ENCODE data around the gene VPS18. TPM values are rescaled to one million over a fixed set of nuclear protein-coding genes. Genes with fewer than 3 reads are reported as not detected.
"Not testable (repeated sequence)": the region's sequence is repeated elsewhere in the genome, so short reads cannot be mapped to it uniquely, and the experiment has no call there.

VPS18 gene
- total RNA-seq: 52.7 and 62.3 TPM in 2 replicates

- peak; percentile 90 for DNase-seq (ENCODE audit: low read depth)
Measured at GRCh38 chr15:40893733-40894680, at the start of gene VPS18. Gene VPS18, plus strand, starts transcription at chr15:40894450. Its CDS starts 319 bp downstream, at chr15:40894769.

GRCh38 chr15:40844696-40845030 lies 49.6 kb upstream of the VPS18 start:
- no peak for DNase-seq (ENCODE audit: low read depth)

- no peak for DNase-seq (ENCODE audit: low read depth)
Measured at GRCh38 chr15:40845036-40845435, 49.2 kb upstream of the VPS18 start.

- DNase-seq (ENCODE audit: low read depth): peak; percentile 82
Measured at GRCh38 chr15:40845511-40846284, 48.6 kb upstream of the VPS18 start.

- DNase-seq (ENCODE audit: low read depth): peak; percentile 74
Measured at GRCh38 chr15:40846841-40847222, 47.4 kb upstream of the VPS18 start.

GRCh38 chr15:40847223-40847961 lies 46.9 kb upstream of the VPS18 start:
- peak; percentile 91 for DNase-seq (ENCODE audit: low read depth)

GRCh38 chr15:40850576-40851112 lies 43.6 kb upstream of the VPS18 start:
- DNase-seq (ENCODE audit: low read depth): no peak

GRCh38 chr15:40852529-40852928 lies 41.7 kb upstream of the VPS18 start:
- no peak for DNase-seq (ENCODE audit: low read depth)

GRCh38 chr15:40853241-40853890 lies 40.9 kb upstream of the VPS18 start:
- no peak for DNase-seq (ENCODE audit: low read depth)

- no peak for DNase-seq (ENCODE audit: low read depth)
Measured at GRCh38 chr15:40854161-40854560, 40.1 kb upstream of the VPS18 start.

GRCh38 chr15:40855706-40856234 lies 38.5 kb upstream of the VPS18 start:
- no peak for DNase-seq (ENCODE audit: low read depth)

- DNase-seq (ENCODE audit: low read depth): no peak
Measured at GRCh38 chr15:40856746-40857145, 37.5 kb upstream of the VPS18 start.

- peak; percentile 43 for DNase-seq (ENCODE audit: low read depth)
Measured at GRCh38 chr15:40857601-40858341, 36.5 kb upstream of the VPS18 start.

- no peak for DNase-seq (ENCODE audit: low read depth)
Measured at GRCh38 chr15:40858706-40859105, 35.5 kb upstream of the VPS18 start.

- DNase-seq (ENCODE audit: low read depth): peak; percentile 79
Measured at GRCh38 chr15:40859206-40859851, 34.9 kb upstream of the VPS18 start.

GRCh38 chr15:40861147-40861546 lies 33.1 kb upstream of the VPS18 start:
- not testable (repeated sequence) for DNase-seq (ENCODE audit: low read depth)

- DNase-seq (ENCODE audit: low read depth): no peak
Measured at GRCh38 chr15:40863660-40864270, 30.5 kb upstream of the VPS18 start.

- no peak for DNase-seq (ENCODE audit: low read depth)
Measured at GRCh38 chr15:40867199-40867598, 27.1 kb upstream of the VPS18 start.

GRCh38 chr15:40869686-40870085 lies 24.6 kb upstream of the VPS18 start:
- no peak for DNase-seq (ENCODE audit: low read depth)
